Measurements from ENCODE around the gene DGKB.

The DGKB gene

GRCh38 chr7:14115701-14116100, 786.9 kb downstream of the DGKB start:
- DNase-seq (ENCODE audit: low spot score) = no peak

DNA sequence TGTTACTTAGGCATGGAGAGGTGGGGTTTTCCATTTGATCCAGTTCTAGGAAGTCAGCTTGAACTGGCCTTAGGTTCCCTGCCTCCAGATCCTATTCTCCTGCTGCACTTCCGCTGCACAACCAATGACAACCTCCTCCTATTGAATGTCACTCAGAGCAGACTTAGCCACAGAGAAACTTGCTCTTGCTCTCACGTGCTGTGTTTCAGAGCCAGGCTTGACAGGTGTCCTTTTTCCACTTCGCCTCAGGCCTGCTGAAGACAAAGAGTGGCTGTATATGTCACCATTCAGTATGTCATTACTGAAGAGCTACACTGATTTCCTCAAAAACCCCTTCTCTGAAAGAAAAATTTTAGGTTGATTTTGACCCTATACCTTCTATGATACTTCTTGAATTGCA, 797.7 kb downstream of the DGKB start:
- no peak for DNase-seq (ENCODE audit: low spot score)

- no peak for DNase-seq (ENCODE audit: low spot score)
These were observed 806.4 kb downstream of the DGKB start for GRCh38 chr7:14096159-14096558.

DNA sequence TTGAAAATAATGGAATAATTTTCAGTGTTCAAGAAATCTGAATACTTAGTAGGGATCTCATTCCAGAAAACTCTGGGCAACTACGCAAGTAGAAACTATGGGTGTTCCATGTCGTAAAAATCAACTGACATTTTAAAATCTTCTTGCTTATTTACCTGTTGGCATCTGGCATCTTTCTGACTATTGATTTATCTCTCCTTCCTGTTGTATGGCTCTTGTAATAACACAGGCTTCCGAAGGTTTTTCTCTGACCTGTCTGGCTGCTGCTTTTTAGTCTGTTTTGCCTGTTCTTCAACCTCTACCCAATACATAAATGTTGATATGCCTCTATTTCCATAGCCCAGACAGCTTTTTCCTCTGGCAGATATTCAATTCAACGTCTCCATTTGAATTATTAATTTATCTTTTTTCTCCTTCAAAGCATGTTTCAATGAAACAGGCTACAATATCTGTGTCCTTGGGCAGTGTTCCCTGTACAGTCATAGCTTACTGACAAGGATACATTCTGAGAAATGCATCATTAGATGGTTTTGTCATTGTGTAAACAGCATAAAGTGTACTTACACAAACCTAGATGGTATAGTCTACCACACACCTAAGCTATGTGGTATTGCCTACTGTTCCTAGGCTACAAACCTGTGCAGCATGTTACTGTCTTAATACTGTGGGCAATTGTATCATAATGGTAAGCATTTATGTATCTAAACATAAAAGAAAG, 807.2 kb downstream of the DGKB start:
- DNase-seq (ENCODE audit: low spot score) = no peak

Measured in kidney capillary endothelial cell (primary cell).